H1 (cell line): ENCODE results near the gene PTPN9. TPM values are rescaled to one million over a fixed set of nuclear protein-coding genes. Genes with fewer than 3 reads are reported as not detected.

Experiments
- CTCF ChIA-PET: fragments of 300-600 bp; sonication (Branson Sonifier 250); formaldehyde crosslinking; loops from one replicate; lab custom pipeline; 2021; ENCODE audit not compliant: partially characterized antibody; lab: Charles Lee
- POLR2A ChIA-PET: fragments of 300-600 bp; sonication (Branson Sonifier 250); formaldehyde crosslinking; loops from one replicate; lab custom pipeline; 2021; ENCODE audit warnings: inconsistent platforms; ENCODE audit not compliant: partially characterized antibody; lab: Charles Lee
- DNase-seq, 2 experiments: peaks; one replicate each; pipeline versions ENCODE4 v3.0.0 to v3.0.0-alpha.2; 2010 to 2022; ENCODE audit warnings: low spot score in 2 of 2, low read depth in 1 of 2, mixed read lengths in 1 of 2
- FAIRE-seq: peaks from 2 replicates; lab custom pipeline; 2011; peaks lifted over from hg19 to GRCh38; lab: Jason Lieb, UNC
- H2AFZ ChIP-seq: 2 replicates; pipeline ENCODE4 v1.8.1; 2012; ENCODE audit warnings: low read length, inconsistent platforms
- H2AK5ac ChIP-seq: 2 replicates; pipeline ENCODE4 v1.6.1; 2013; ENCODE audit warnings: low read depth, low read length
- H2BK120ac ChIP-seq: replicated peaks from 2 replicates; pipeline ENCODE3; 2013; ENCODE audit warnings: low read depth, low read length, inconsistent platforms
- H2BK12ac ChIP-seq: 2 replicates; pipeline ENCODE4 v1.6.1; 2013; ENCODE audit warnings: low read depth, low read length
- H2BK15ac ChIP-seq: 2 replicates; pipeline ENCODE4 v1.6.1; 2013; ENCODE audit warnings: low read length
- H2BK20ac ChIP-seq: 2 replicates; pipeline ENCODE4 v1.6.1; 2013; ENCODE audit warnings: low read length
- H2BK5ac ChIP-seq: 2 replicates; pipeline ENCODE4 v1.6.1; 2013; ENCODE audit warnings: low read depth, low read length
- H3K14ac ChIP-seq: 2 replicates; pipeline ENCODE4 v1.6.1; 2013; ENCODE audit warnings: inconsistent platforms; ENCODE audit not compliant: insufficient read length
- H3K18ac ChIP-seq: 2 replicates; pipeline ENCODE4 v1.6.1; 2013; ENCODE audit warnings: low read length; ENCODE audit errors: extremely low read depth
- H3K23ac ChIP-seq: 2 replicates; pipeline ENCODE4 v1.6.1; 2013; ENCODE audit warnings: inconsistent platforms; ENCODE audit not compliant: insufficient read length
- H3K23me2 ChIP-seq: 2 replicates; pipeline ENCODE4 v1.6.1; 2013; ENCODE audit warnings: low read depth, low read length
- H3K27ac ChIP-seq: 2 replicates; pipeline ENCODE4 v1.6.1; 2011; ENCODE audit warnings: low read depth, low read length, inconsistent platforms
- H3K27me3 ChIP-seq, 4 experiments: replicated peaks in 1 of 4; 1 replicate in 1 of 4; 2 replicates in 3 of 4; pipeline versions ENCODE4 v1.6.1 to v1.8.1; 2011 to 2013; ENCODE audit warnings: low read length in 3 of 4, mild to moderate bottlenecking in 3 of 4, inconsistent platforms in 2 of 4, mixed read lengths in 2 of 4, moderate library complexity in 1 of 4; ENCODE audit not compliant: control insufficient read depth in 3 of 4, insufficient read depth in 3 of 4; ENCODE audit errors: extremely low read depth in 1 of 4
- H3K36me3 ChIP-seq, 4 experiments: 2 replicates each; pipeline versions ENCODE4 v1.6.1 to v1.8.1; 2011 to 2013; ENCODE audit warnings: mild to moderate bottlenecking in 4 of 4, low read length in 3 of 4, moderate library complexity in 2 of 4, control low read depth in 1 of 4, inconsistent platforms in 1 of 4; ENCODE audit not compliant: insufficient read depth in 4 of 4, control insufficient read depth in 2 of 4
- H3K4ac ChIP-seq: replicated peaks from 2 replicates; pipeline ENCODE3; 2013; ENCODE audit warnings: low read length, low read depth, mixed read lengths, inconsistent platforms; ENCODE audit not compliant: insufficient read length
- H3K4me1 ChIP-seq, 4 experiments: replicated peaks in 1 of 4; 1 replicate in 1 of 4; 2 replicates in 3 of 4; pipeline versions ENCODE4 v1.6.1 to v1.8.1; 2011 to 2013; ENCODE audit warnings: low read length in 3 of 4, inconsistent platforms in 2 of 4, mixed read lengths in 1 of 4; ENCODE audit not compliant: insufficient read depth in 4 of 4, control insufficient read depth in 3 of 4
- H3K4me2 ChIP-seq, 2 experiments: 2 replicates each; pipeline versions ENCODE4 v1.6.1 to v1.8.1; 2011 to 2013; ENCODE audit warnings: low read depth in 2 of 2, low read length in 2 of 2, control low read depth in 1 of 2, inconsistent platforms in 1 of 2, mild to moderate bottlenecking in 1 of 2; ENCODE audit not compliant: insufficient read depth in 1 of 2
- H3K4me3 ChIP-seq, 4 experiments: fragments of 200-600, 300-600 bp in 1 of 4; sonication (generic), shearing (Covaris generic), sonication (Bioruptor Twin) in 1 of 4; 2 replicates each; pipeline versions ENCODE4 v1.5.1 to v1.8.1; 2011 to 2016; ENCODE audit warnings: low read length in 4 of 4, low read depth in 3 of 4, control low read depth in 2 of 4, inconsistent platforms in 2 of 4, mild to moderate bottlenecking in 2 of 4, mixed read lengths in 1 of 4, moderate library complexity in 1 of 4; ENCODE audit not compliant: insufficient read depth in 2 of 4; ENCODE audit errors: extremely low read depth in 1 of 4
- H3K56ac ChIP-seq: replicated peaks from 2 replicates; pipeline ENCODE3; 2013; ENCODE audit warnings: low read depth, mild to moderate bottlenecking, mixed read lengths, low read length, inconsistent platforms; ENCODE audit not compliant: insufficient read length
- H3K79me1 ChIP-seq: 2 replicates; pipeline ENCODE4 v1.6.1; 2013; ENCODE audit warnings: low read depth, low read length, control low read depth
- H3K79me2 ChIP-seq, 2 experiments: 2 replicates each; pipeline versions ENCODE4 v1.6.1 to v1.8.1; 2012 to 2013; ENCODE audit warnings: low read length in 2 of 2, mild to moderate bottlenecking in 2 of 2, inconsistent platforms in 1 of 2; ENCODE audit not compliant: insufficient read depth in 2 of 2, control insufficient read depth in 1 of 2
- H3K9ac ChIP-seq, 4 experiments: replicated peaks in 1 of 4; 1 replicate in 1 of 4; 2 replicates in 3 of 4; pipeline versions ENCODE4 v1.6.1 to v1.8.1; 2011 to 2013; ENCODE audit warnings: low read depth in 3 of 4, low read length in 3 of 4, control low read depth in 2 of 4, mild to moderate bottlenecking in 2 of 4, moderate library complexity in 2 of 4, inconsistent platforms in 1 of 4; ENCODE audit errors: extremely low read depth in 1 of 4
- H3K9me3 ChIP-seq, 2 experiments: 2 replicates each; pipeline versions ENCODE4 v1.6.1 to v1.8.1; 2012 to 2013; ENCODE audit warnings: mild to moderate bottlenecking in 2 of 2, moderate library complexity in 2 of 2, control low read depth in 1 of 2, inconsistent platforms in 1 of 2, low read depth in 1 of 2, low read length in 1 of 2, mixed read lengths in 1 of 2; ENCODE audit not compliant: insufficient read depth in 2 of 2
- H4K20me1 ChIP-seq, 2 experiments: replicated peaks in 1 of 2; 2 replicates each; pipeline versions ENCODE3 to v1.8.1; 2011 to 2013; ENCODE audit warnings: inconsistent platforms in 2 of 2, low read length in 2 of 2, mild to moderate bottlenecking in 1 of 2; ENCODE audit not compliant: insufficient read depth in 2 of 2, control insufficient read depth in 1 of 2
- H4K5ac ChIP-seq: 2 replicates; pipeline ENCODE4 v1.6.1; 2013; ENCODE audit warnings: low read length, low read depth, mixed read lengths, inconsistent platforms; ENCODE audit not compliant: insufficient read length
- H4K8ac ChIP-seq: 2 replicates; pipeline ENCODE4 v1.8.0; 2013; ENCODE audit warnings: mild to moderate bottlenecking, moderate library complexity, low read length, inconsistent platforms; ENCODE audit not compliant: insufficient read depth; ENCODE audit errors: extremely low read depth
- H4K91ac ChIP-seq: replicated peaks from 2 replicates; pipeline ENCODE3; 2013; ENCODE audit warnings: low read length, mixed read lengths, inconsistent platforms; ENCODE audit not compliant: insufficient read length
- MAFK ChIP-seq: IDR thresholded peaks from 2 replicates; pipeline ENCODE4 v1.6.1; 2012; ENCODE audit warnings: low read depth, mild to moderate bottlenecking, improper control_type of control experiment, low read length
- WGBS, 2 experiments: shearing (Covaris generic) in 1 of 2; methylation state at CpG; one replicate each; pipeline versions ENCODE4 v1.1.6 to v1.1.7; 2013 to 2015; ENCODE audit warnings: low lambda C conversion rate in 2 of 2, mixed read lengths in 2 of 2, inconsistent platforms in 1 of 2, low coverage in 1 of 2, missing lambda C conversion rate in 1 of 2; ENCODE audit not compliant: insufficient replicate concordance in 2 of 2, insufficient coverage in 1 of 2, insufficient read length in 1 of 2; ENCODE audit errors: extremely low coverage in 1 of 2, missing lambda C conversion rate in 1 of 2; 5-methylcytosine and 5-hydroxymethylcytosine counted together
- polyA plus RNA-seq, 7 experiments: library from polyadenylated mRNA; depleted of rRNA in 3 of 7; stranded (reverse) in 5 of 7; unstranded in 2 of 7; fragments of >200 nt in 5 of 7; fragments of 200-250 nt in 2 of 7; gene quantifications; 1 replicate in 5 of 7; 2 replicates in 1 of 7; 4 replicates in 1 of 7; pipeline versions ENCODE4 v1.2.1 to v1.2.3, GENCODE V29; 2011 to 2013; ENCODE audit warnings: missing spikeins in 2 of 7, mixed read lengths in 2 of 7
- total RNA-seq: library from RNA; stranded (reverse); fragmentation: NEBNext Ultra II Directional; extraction: Animal tissue kit (Norgen Biotek cat#: 25700); gene quantifications from 2 replicates; pipeline ENCODE4 v1.2.1, GENCODE V29; 2021
- TF ChIP-seq, protein P1 (sequence below): IDR thresholded peaks from 2 replicates; pipeline ENCODE4 v1.6.1; 2012; ENCODE audit warnings: inconsistent platforms

Gene PTPN9
- total and polyA plus RNA-seq, 2 of the 8 experiments (the other 6 are each of a cell fraction or from before 2014, with no cell fraction given), result 46.6 to 57.4 TPM

DNA sequence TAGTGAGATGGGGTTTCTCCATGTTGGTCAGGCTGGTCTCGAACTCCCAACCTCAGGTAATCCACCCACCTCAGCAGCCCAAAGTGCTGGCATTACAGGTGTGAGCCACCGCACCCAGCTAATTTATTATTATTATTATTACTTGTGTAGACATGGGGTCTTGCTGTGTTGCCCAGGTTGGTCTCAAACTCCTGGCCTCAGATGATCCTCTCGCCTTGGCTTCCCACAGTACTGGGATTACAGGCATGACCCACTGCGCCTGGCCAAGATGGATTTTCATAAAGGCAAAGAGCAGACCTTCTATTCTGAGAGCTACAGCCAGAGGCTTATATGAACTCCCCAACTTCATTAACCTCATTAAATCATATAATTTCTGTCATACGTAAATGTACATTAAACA is 17.2 kb downstream of the PTPN9 start:
- no peak overlapping the region for H3K4me2 ChIP-seq
- no peak overlapping the region for H3K56ac ChIP-seq
- H2BK20ac ChIP-seq, result no peak overlapping the region
- H3K14ac ChIP-seq, result no peak overlapping the region
- DNase-seq (no peak), FAIRE-seq (no peak)
- WGBS, 2 experiments, result 93% methylated on average over 5 of the region's 5 CpGs; no CpG with 5 or more reads in 1 of the 2 experiments
- no peaks in the 10 kb centered on the region for H3K23me2 ChIP-seq
- H2BK12ac ChIP-seq, result no peak overlapping the region
- peaks cover 0 to 4% of the 10 kb centered on the region in 2 experiments; a peak in 1 of 4 replicates for H3K9me3 ChIP-seq
- H3K4ac ChIP-seq, result no peak overlapping the region
- peaks cover 2 to 3% of the 10 kb centered on the region in 2 experiments for H4K20me1 ChIP-seq
- no peak overlapping the region for H3K23ac ChIP-seq
- H3K79me1 ChIP-seq, result no peaks in the 10 kb centered on the region; the same call in 1 of the 2 replicates
- ChIA-PET CTCF (interaction anchor here (0.6 to 1.6 kb wide), 5 partner anchors 10 to 123 kb away, joined by 3 to 4 read pairs (median 3); no protein-coding TSS in a partner anchor), POLR2A (interaction anchor here (0.9 to 1.4 kb wide), 2 partner anchors 9 to 10 kb away, joined by 3 to 5 read pairs; no protein-coding TSS in a partner anchor)
- H3K4me1 ChIP-seq, result no peaks in the 10 kb centered on the region; a peak in 1 of 7 replicates
- H3K27ac ChIP-seq, result no peak overlapping the region
- TF ChIP-seq MAFK, result no peak
- TF ChIP-seq, protein P1, sequence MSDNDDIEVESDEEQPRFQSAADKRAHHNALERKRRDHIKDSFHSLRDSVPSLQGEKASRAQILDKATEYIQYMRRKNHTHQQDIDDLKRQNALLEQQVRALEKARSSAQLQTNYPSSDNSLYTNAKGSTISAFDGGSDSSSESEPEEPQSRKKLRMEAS, result no peak
- no peaks in the 10 kb centered on the region for H3K27me3 ChIP-seq
- H2AK5ac ChIP-seq, result no peak overlapping the region
- no peak overlapping the region for H4K8ac ChIP-seq
- H2BK15ac ChIP-seq, result no peak overlapping the region
- no peak overlapping the region for H4K5ac ChIP-seq
- no peak overlapping the region for H4K91ac ChIP-seq
- no peak overlapping the region for H2AFZ ChIP-seq
- H3K79me2 ChIP-seq, result peaks cover 0 to 62% of the 10 kb centered on the region in 2 experiments; a peak in 3 of 4 replicates
- no peak overlapping the region for H2BK5ac ChIP-seq
- no peak overlapping the region for H3K18ac ChIP-seq
- no peak overlapping the region for H3K9ac ChIP-seq
- no peaks in the 10 kb centered on the region for H3K36me3 ChIP-seq
- H2BK120ac ChIP-seq, result no peak overlapping the region
- no peak overlapping the region for H3K4me3 ChIP-seq
